PC-3 (cell line): ENCODE measurements around the gene ANKS1A. TPM values are rescaled to one million over a fixed set of nuclear protein-coding genes. Genes with fewer than 3 reads are reported as not detected.

Experiments
- ATAC-seq: fragments of 200-7000 bp; cut with Tn5 transposase; 2 replicates; pipeline ENCODE4 v1.9.1; 2020; ENCODE audit warnings: mild to moderate bottlenecking, moderate library complexity
- BruUV-seq: library from RNA; stranded (reverse); fragments of 400-500 nt; replicated peaks from 2 replicates; lab custom pipeline; 2021; lab: Mats Ljungman, UMichigan
- CTCF ChIA-PET: fragments of 300-600 bp; sonication (Branson Sonifier 250); formaldehyde crosslinking; loops from one replicate; lab custom pipeline; 2022; ENCODE audit warnings: antibody characterized with exemption; lab: Charles Lee
- POLR2A ChIA-PET: fragments of 300-600 bp; sonication (Branson Sonifier 250); formaldehyde crosslinking; loops from one replicate; lab custom pipeline; 2022; ENCODE audit warnings: antibody characterized with exemption; ENCODE audit not compliant: unreplicated experiment; lab: Charles Lee
- DNase-seq: peaks from one replicate; pipeline ENCODE4 v3.0.0-alpha.2; 2015
- H2AFZ ChIP-seq: fragments of 300-600 bp; sonication (generic); 2 replicates; pipeline ENCODE4 v1.6.0; 2016; ENCODE audit warnings: antibody characterized with exemption, low read length
- H3F3A ChIP-seq: fragments of 300-600 bp; sonication (generic); one replicate; pipeline ENCODE4 v1.6.0; 2017; ENCODE audit warnings: antibody characterized with exemption, low read length, control low read depth, mild to moderate bottlenecking; ENCODE audit not compliant: unreplicated experiment
- H3K27ac ChIP-seq: fragments of 300-600 bp; sonication (generic); 2 replicates; pipeline ENCODE4 v1.5.1; 2016; ENCODE audit warnings: mild to moderate bottlenecking, low read length
- H3K27me3 ChIP-seq: fragments of 300-600 bp; sonication (generic); 2 replicates; pipeline ENCODE4 v1.6.1; 2016; ENCODE audit warnings: low read length, mixed read lengths
- H3K36me3 ChIP-seq: fragments of 300-600 bp; sonication (generic); 2 replicates; pipeline ENCODE4 v1.6.1; 2016; ENCODE audit warnings: low read depth, mixed run types, low read length, mixed read lengths
- H3K4me1 ChIP-seq: fragments of 300-600 bp; sonication (generic); 2 replicates; pipeline ENCODE4 v1.5.1; 2016; ENCODE audit warnings: low read length; ENCODE audit not compliant: insufficient read depth
- H3K4me2 ChIP-seq: fragments of 300-600 bp; sonication (generic); 2 replicates; pipeline ENCODE4 v1.6.0; 2016; ENCODE audit warnings: low read length
- H3K4me3 ChIP-seq: fragments of 300-600 bp; sonication (generic); 2 replicates; pipeline ENCODE4 v1.5.1; 2016; ENCODE audit warnings: mild to moderate bottlenecking, low read length, mixed read lengths
- H3K79me2 ChIP-seq: fragments of 300-600 bp; sonication (generic); 2 replicates; pipeline ENCODE4 v1.6.1; 2017; ENCODE audit warnings: low read length, mixed read lengths
- H3K9ac ChIP-seq: fragments of 300-600 bp; sonication (generic); 2 replicates; pipeline ENCODE4 v1.6.0; 2016; ENCODE audit warnings: mild to moderate bottlenecking, low read length
- H3K9me2 ChIP-seq: fragments of 300-600 bp; sonication (generic); replicated peaks from 2 replicates; pipeline ENCODE4 v1.6.1; 2016; ENCODE audit warnings: mixed run types, low read length, mixed read lengths
- H3K9me3 ChIP-seq: fragments of 300-600 bp; sonication (generic); 2 replicates; pipeline ENCODE4 v1.6.1; 2016; ENCODE audit warnings: low read length, mixed read lengths
- H4K20me1 ChIP-seq: fragments of 300-600 bp; sonication (generic); 2 replicates; pipeline ENCODE4 v1.6.1; 2016; ENCODE audit warnings: low read length, mixed read lengths
- EZH2 ChIP-seq: fragments of 300-600 bp; sonication (generic); IDR thresholded peaks from one replicate; pipeline ENCODE4 v1.6.1; 2017; ENCODE audit warnings: antibody characterized with exemption, mild to moderate bottlenecking, low read length; ENCODE audit not compliant: unreplicated experiment
- EZH2phosphoT487 ChIP-seq: fragments of 300-600 bp; sonication (generic); IDR thresholded peaks from 2 replicates; pipeline ENCODE4 v1.6.1; 2018; ENCODE audit warnings: mild to moderate bottlenecking, antibody characterized with exemption, low read length, borderline replicate concordance
- intact Hi-C: fragments of 100-400 bp; cut with micrococcal nuclease; formaldehyde crosslinking; loops from 2 replicates; pipeline ENCODE4 v1.9.0; 2023
- total RNA-seq: library from RNA; depleted of rRNA; stranded (reverse); fragments of >200 nt; gene quantifications from 2 replicates; pipeline ENCODE4 v1.2.3, GENCODE V29; 2014
- TF ChIP-seq, protein P1 (sequence below): fragments of 300-600 bp; sonication (generic); conservative IDR thresholded peaks from 2 replicates; pipeline ENCODE4 v1.5.1; 2017; ENCODE audit warnings: antibody characterized with exemption, low read depth, mild to moderate bottlenecking, low read length

ANKS1A gene
- total RNA-seq, 1 experiment from 2014 or later, result 18.8 TPM

DNA sequence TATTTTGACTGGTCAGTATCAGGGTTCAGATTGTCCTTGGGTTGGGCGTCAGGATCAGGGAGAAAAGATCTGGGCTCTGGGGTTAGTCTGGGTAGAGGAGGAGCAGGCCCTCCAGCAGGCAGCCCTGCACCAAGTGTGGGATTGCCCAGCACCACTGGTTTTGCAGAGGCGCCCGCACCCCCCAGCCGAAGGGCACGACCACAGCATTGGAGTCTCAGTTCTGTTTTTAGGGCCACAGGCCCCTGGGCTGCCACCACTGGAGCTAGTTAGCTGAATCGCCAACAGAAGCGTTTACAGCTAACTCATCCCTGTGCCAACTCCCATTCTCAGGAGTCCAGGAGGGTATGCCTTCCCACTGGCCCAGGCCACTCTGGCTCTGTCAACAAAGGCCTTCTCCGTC, 167.9 kb downstream of the ANKS1A start:
- intact Hi-C loops, result no loop called here
- no peak overlapping the region for H2AFZ ChIP-seq
- no peaks in the 10 kb centered on the region for H3K9me3 ChIP-seq
- POLR2A ChIA-PET, result no interaction called here
- CTCF ChIA-PET, result no interaction called here
- no peaks in the 10 kb centered on the region for H3K27me3 ChIP-seq
- no peak for ATAC-seq
- H3K9ac ChIP-seq, result no peak overlapping the region
- no TSS peak for BruUV-seq
- H3K4me3 ChIP-seq, result no peak overlapping the region
- H3K36me3 ChIP-seq, result no peaks in the 10 kb centered on the region; the same call in 1 of the 2 replicates
- H3K4me1 ChIP-seq, result no peaks in the 10 kb centered on the region
- no peaks in the 10 kb centered on the region for H3K9me2 ChIP-seq
- TF ChIP-seq, protein P1, sequence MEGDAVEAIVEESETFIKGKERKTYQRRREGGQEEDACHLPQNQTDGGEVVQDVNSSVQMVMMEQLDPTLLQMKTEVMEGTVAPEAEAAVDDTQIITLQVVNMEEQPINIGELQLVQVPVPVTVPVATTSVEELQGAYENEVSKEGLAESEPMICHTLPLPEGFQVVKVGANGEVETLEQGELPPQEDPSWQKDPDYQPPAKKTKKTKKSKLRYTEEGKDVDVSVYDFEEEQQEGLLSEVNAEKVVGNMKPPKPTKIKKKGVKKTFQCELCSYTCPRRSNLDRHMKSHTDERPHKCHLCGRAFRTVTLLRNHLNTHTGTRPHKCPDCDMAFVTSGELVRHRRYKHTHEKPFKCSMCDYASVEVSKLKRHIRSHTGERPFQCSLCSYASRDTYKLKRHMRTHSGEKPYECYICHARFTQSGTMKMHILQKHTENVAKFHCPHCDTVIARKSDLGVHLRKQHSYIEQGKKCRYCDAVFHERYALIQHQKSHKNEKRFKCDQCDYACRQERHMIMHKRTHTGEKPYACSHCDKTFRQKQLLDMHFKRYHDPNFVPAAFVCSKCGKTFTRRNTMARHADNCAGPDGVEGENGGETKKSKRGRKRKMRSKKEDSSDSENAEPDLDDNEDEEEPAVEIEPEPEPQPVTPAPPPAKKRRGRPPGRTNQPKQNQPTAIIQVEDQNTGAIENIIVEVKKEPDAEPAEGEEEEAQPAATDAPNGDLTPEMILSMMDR, result no peak
- TF ChIP-seq EZH2phosphoT487, result no peak
- no peak for TF ChIP-seq EZH2
- H3K79me2 ChIP-seq, result no peaks in the 10 kb centered on the region
- DNase-seq, result no peak
- H3F3A ChIP-seq, result no peaks in the 10 kb centered on the region
- no peak overlapping the region for H3K4me2 ChIP-seq
- H4K20me1 ChIP-seq, result no peaks in the 10 kb centered on the region
- no peak overlapping the region for H3K27ac ChIP-seq

DNA sequence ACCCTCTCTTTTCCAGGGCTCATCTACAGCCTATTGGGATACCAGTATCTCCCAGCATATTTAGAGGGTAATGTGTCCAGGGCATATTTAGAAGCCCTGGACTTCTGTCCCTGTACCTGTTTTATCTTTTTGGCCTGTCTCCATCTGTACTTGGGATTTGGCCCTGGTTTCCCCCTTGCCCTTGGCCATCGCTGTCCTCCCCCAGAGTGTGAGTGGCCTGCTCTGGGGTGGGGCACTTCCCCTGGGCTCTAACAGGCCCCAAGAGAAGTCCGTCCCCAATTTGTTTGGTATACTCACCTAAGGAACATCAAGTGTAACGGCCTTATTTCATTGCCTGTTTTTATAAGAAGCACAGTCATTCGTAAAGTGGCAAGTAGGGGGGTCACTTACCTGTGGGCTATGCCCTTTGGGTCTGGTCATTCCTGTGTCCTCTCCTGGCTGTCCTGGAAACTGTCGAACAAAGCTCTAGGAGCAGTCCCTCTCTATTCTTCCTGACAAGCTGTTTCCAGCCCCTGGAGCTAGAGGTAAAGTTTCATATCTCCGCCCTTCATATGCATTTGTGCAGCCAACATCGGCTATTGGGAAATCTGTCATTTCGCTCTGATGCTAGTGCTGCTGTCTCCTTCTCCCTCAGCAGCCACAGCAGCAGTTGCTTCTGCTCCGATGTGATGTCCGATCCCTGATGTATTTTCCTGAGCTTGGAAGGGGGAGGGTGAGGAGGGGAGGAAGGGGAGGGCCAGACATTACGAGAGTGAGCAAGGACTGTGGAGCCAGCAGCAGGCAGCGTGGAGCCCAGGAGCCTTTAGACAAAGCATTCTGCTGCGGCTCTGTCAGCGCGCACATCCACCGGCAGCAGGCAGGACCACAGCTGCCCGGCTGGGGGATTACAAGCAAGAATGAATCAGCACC, 168.6 kb downstream of the ANKS1A start:
- Histone ChIP-seq H3K27me3 (no peaks in the 10 kb centered on the region), H4K20me1 (no peaks in the 10 kb centered on the region), H3K79me2 (no peaks in the 10 kb centered on the region), H3F3A (no peaks in the 10 kb centered on the region), H3K4me3 (no peak overlapping the region), H3K36me3 (no peaks in the 10 kb centered on the region; the same call in 1 of the 2 replicates), H3K9me3 (no peaks in the 10 kb centered on the region), H3K9ac (no peak overlapping the region), H3K4me2 (no peak overlapping the region), H2AFZ (no peak overlapping the region), H3K27ac (no peak overlapping the region), H3K9me2 (no peaks in the 10 kb centered on the region), H3K4me1 (no peaks in the 10 kb centered on the region)
- BruUV-seq, result no TSS peak
- ChIA-PET CTCF (no interaction called here), POLR2A (no interaction called here)
- intact Hi-C loops, result no loop called here
- no peak for TF ChIP-seq EZH2phosphoT487
- TF ChIP-seq, protein P1, result no peak
- no peak for TF ChIP-seq EZH2
- ATAC-seq, result no peak
- DNase-seq, result no peak

DNA sequence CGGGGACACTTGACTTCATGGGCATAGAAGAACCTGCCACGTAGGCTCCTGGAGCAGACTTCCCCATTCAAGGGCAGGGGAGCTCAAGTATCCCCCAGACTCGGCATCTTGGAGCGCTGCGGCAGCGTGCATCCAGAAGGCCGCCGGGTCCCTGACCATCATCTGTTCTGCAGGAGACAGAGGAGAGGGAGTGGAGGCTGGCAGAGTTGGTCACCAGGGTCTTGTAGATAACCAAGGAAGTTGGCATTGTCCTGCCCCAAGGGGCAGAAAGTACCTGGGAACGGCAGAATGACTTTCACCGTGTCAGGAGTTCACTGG, 169.3 kb downstream of the ANKS1A start:
- no TSS peak for BruUV-seq
- Histone ChIP-seq H3K9me3 (no peaks in the 10 kb centered on the region), H4K20me1 (no peaks in the 10 kb centered on the region), H3K27me3 (no peaks in the 10 kb centered on the region), H3K9ac (no peak overlapping the region), H3K4me1 (no peaks in the 10 kb centered on the region), H3K36me3 (no peaks in the 10 kb centered on the region; the same call in 1 of the 2 replicates), H2AFZ (no peak overlapping the region), H3K79me2 (no peaks in the 10 kb centered on the region), H3K9me2 (no peaks in the 10 kb centered on the region), H3K4me3 (no peak overlapping the region), H3F3A (no peaks in the 10 kb centered on the region), H3K4me2 (no peak overlapping the region), H3K27ac (no peak overlapping the region)
- ATAC-seq (no peak), DNase-seq (no peak)
- ChIA-PET POLR2A (no interaction called here), CTCF (no interaction called here)
- intact Hi-C loops, result no loop called here
- TF ChIP-seq, protein P1, result no peak
- TF ChIP-seq EZH2, result no peak
- no peak for TF ChIP-seq EZH2phosphoT487
